WERI-Rb-1 (cell line): ENCODE data around the gene ERVW-1.
"Not testable (repeated sequence)": the region's sequence is repeated elsewhere in the genome, so short reads cannot be mapped to it uniquely, and the experiment has no call there.

Experiments used
- DNase-seq: peaks from one replicate; pipeline ENCODE4 v3.0.0-alpha.2; 2020
- H3K27ac ChIP-seq: fragments of 250-450 bp; sonication (Bioruptor Pico); 2 replicates; pipeline ENCODE4 v1.5.1; 2020; ENCODE audit warnings: mild to moderate bottlenecking, moderate library complexity
- H3K27me3 ChIP-seq: fragments of 250-450 bp; sonication (Bioruptor Pico); 2 replicates; pipeline ENCODE4 v1.5.1; 2021; ENCODE audit warnings: mild to moderate bottlenecking, low read depth, moderate library complexity; ENCODE audit not compliant: insufficient read depth, severe bottlenecking
- H3K36me3 ChIP-seq: fragments of 250-450 bp; sonication (Bioruptor Pico); 2 replicates; pipeline ENCODE4 v1.5.1; 2020; ENCODE audit warnings: mild to moderate bottlenecking, moderate library complexity
- H3K4me3 ChIP-seq: 2 replicates; pipeline ENCODE4 v1.5.1; 2011; ENCODE audit warnings: low read depth, mild to moderate bottlenecking, control low read depth, low read length
- H3K9me3 ChIP-seq: fragments of 250-450 bp; sonication (Bioruptor Pico); 2 replicates; pipeline ENCODE4 v1.5.1; 2021; ENCODE audit warnings: mild to moderate bottlenecking, moderate library complexity; ENCODE audit not compliant: severe bottlenecking
- CTCF ChIP-seq: IDR thresholded peaks from 2 replicates; pipeline ENCODE4 v1.5.1; 2011; ENCODE audit warnings: low read depth, mild to moderate bottlenecking, control low read depth, inconsistent platforms, low read length

The ERVW-1 gene

GRCh38 chr7:92478095-92478494 lies 349 bp upstream of the ERVW-1 start:
- no peaks in the 10 kb centered on the region for H3K27me3 ChIP-seq
- no peak for DNase-seq
- TF ChIP-seq CTCF, result no peak
- no peak overlapping the region for H3K4me3 ChIP-seq
- no peaks in the 10 kb centered on the region for H3K9me3 ChIP-seq
- H3K36me3 ChIP-seq, result no peaks in the 10 kb centered on the region
- peak overlapping the region; percentile 26 for H3K27ac ChIP-seq

GRCh38 chr7:92475851-92476590 lies 1.7 kb downstream of the ERVW-1 start:
- not testable (repeated sequence) for H3K9me3 ChIP-seq, H3K4me3 ChIP-seq, H3K27ac ChIP-seq, H3K27me3 ChIP-seq, DNase-seq, H3K36me3 ChIP-seq

- not testable (repeated sequence) for H3K4me3 ChIP-seq, H3K27ac ChIP-seq, H3K27me3 ChIP-seq, H3K9me3 ChIP-seq, H3K36me3 ChIP-seq, DNase-seq
Measured at GRCh38 chr7:92475261-92475770, 2.4 kb downstream of the ERVW-1 start.

GRCh38 chr7:92473989-92474388 lies 3.8 kb downstream of the ERVW-1 start:
- not testable (repeated sequence) for H3K27me3 ChIP-seq, H3K9me3 ChIP-seq, H3K36me3 ChIP-seq, DNase-seq, H3K27ac ChIP-seq, H3K4me3 ChIP-seq

- not testable (repeated sequence) for H3K9me3 ChIP-seq, H3K27me3 ChIP-seq, H3K36me3 ChIP-seq, DNase-seq, H3K27ac ChIP-seq, H3K4me3 ChIP-seq
Measured at GRCh38 chr7:92468589-92468988, 9.2 kb downstream of the ERVW-1 start.

- DNase-seq, result no peak
- no peak for TF ChIP-seq CTCF
- no peaks in the 10 kb centered on the region for H3K27me3 ChIP-seq
- H3K9me3 ChIP-seq, result peaks cover 8% of the 10 kb centered on the region
- H3K4me3 ChIP-seq, result no peak overlapping the region
- H3K36me3 ChIP-seq, result no peaks in the 10 kb centered on the region
- H3K27ac ChIP-seq, result no peak overlapping the region
Measured at GRCh38 chr7:92466682-92467081, 11.1 kb downstream of the ERVW-1 start.

- no peak overlapping the region for H3K27ac ChIP-seq
- H3K4me3 ChIP-seq, result no peak overlapping the region
- no peak for TF ChIP-seq CTCF
- no peaks in the 10 kb centered on the region for H3K27me3 ChIP-seq
- no peaks in the 10 kb centered on the region for H3K36me3 ChIP-seq
- peaks cover 8% of the 10 kb centered on the region for H3K9me3 ChIP-seq
- DNase-seq, result no peak
Measured at GRCh38 chr7:92464515-92464914, 13.2 kb downstream of the ERVW-1 start.

GRCh38 chr7:92462560-92462959 lies 15.2 kb downstream of the ERVW-1 start:
- no peak overlapping the region for H3K4me3 ChIP-seq
- DNase-seq, result no peak
- H3K36me3 ChIP-seq, result peaks cover 7% of the 10 kb centered on the region
- TF ChIP-seq CTCF, result 0 out of 2 replicates have a peak, but pooled peaks have one; percentile 10
- H3K27ac ChIP-seq, result no peak overlapping the region
- no peaks in the 10 kb centered on the region for H3K27me3 ChIP-seq
- H3K9me3 ChIP-seq, result no peaks in the 10 kb centered on the region
